ENCODE measurements around the gene CACNB4.

DNA sequence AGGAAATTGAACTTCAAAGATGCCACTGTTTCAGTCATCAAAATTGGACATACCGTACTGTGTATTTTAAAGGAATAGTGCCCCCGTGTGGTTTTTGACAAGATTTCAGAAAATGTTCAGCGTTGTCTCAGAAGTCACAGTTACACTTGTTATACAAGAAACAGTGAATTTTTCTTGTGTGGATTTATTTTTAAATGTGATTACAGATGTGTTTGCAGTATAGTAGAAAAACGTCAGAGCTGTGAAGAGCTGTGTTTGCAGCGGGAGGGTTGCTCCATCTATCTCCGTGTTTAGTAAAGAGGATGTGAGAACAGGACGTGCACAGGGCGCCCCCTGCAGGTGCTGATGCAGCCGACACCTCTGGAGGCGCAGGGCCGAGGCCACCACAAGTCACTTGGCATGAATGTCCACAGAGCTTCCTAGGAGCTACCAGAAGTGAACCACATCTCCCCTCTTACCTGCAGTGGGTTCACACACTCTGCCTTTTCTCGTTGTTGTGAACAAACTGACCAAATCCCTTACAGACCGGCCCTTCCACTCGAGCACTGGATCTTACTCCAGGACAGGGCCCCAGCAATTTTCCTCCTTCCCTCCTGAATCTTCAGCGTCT is 73.1 kb downstream of the CACNB4 start:
- TF ChIP-seq ARNT (IDR thresholded peaks at IDR 0.05), result no peak
- TF ChIP-seq TARDBP (IDR thresholded peaks at IDR 0.05), result no peak
- no peak for TF ChIP-seq FOXK2 (IDR thresholded peaks at IDR 0.05)
- TF ChIP-seq LEF1 (IDR thresholded peaks at IDR 0.05; ENCODE audit: borderline replicate concordance), result no peak
- no peak for TF ChIP-seq FOXA1 (IDR thresholded peaks at IDR 0.05)

Measured in HEK293T (cell line).